Measurements from ENCODE around the gene APOE. TPM values are rescaled to one million over a fixed set of nuclear protein-coding genes. Genes with fewer than 3 reads are reported as not detected.

APOE gene
- total RNA-seq, 4 donors from 2014 or later = 199 to 635 (median 313) TPM

- no peaks in the 10 kb centered on the region for H3K27me3 ChIP-seq
- TF ChIP-seq CTCF (IDR thresholded peaks at IDR 0.05) = no peak
- TF ChIP-seq POLR2A (IDR thresholded peaks at IDR 0.05) = peak in 1 of 2 donors; percentile 44
- DNase-seq = peak; percentile 100
These were observed 15.1 kb upstream of the APOE start for GRCh38 chr19:44890366-44891015.

GRCh38 chr19:44891016-44891882, 14.3 kb upstream of the APOE start, which contains the start of gene TOMM40:
Gene TOMM40 (plus strand): TSS chr19:44891254. CDS start chr19:44891416, 162 bp downstream.
- H3K9me3 ChIP-seq = no peaks in the 10 kb centered on the region
- DNase-seq = no peak
- whole genome bisulfite sequencing, 2 donors = 1 to 2% methylated on average over 10 to 57 of the region's 81 CpGs
- H3K4me1 ChIP-seq = peaks cover 13 to 18% of the 10 kb centered on the region in 2 donors
- H3K27me3 ChIP-seq = no peaks in the 10 kb centered on the region
- peak in 1 of 2 donors; percentile 30 for TF ChIP-seq POLR2A (IDR thresholded peaks at IDR 0.05)
- TF ChIP-seq CTCF (IDR thresholded peaks at IDR 0.05) = peak in 1 of 6 experiments; percentile 8
- H3K36me3 ChIP-seq = peaks cover 36 to 42% of the 10 kb centered on the region in 2 donors
- peak within 1 kb of the TSS; percentile 50 to 79 (median 75) for H3K4me3 ChIP-seq (replicated peaks in 1 of 3)
- H3K27ac ChIP-seq = peak within 1 kb of the TSS; percentile 59 to 91 (median 85)
- intact Hi-C loops (cut with DNase I) = no loop called here

More at GRCh38 chr19:44890366-44891015, 15.1 kb upstream of the APOE start:
- no peaks in the 10 kb centered on the region for H3K9me3 ChIP-seq
- peaks cover 13 to 18% of the 10 kb centered on the region in 2 donors for H3K4me1 ChIP-seq
- intact Hi-C loops (cut with DNase I) = no loop called here
- H3K27ac ChIP-seq = peak overlapping the region; percentile 59 to 91 (median 85)
- WGBS, 2 donors = 0% methylated on average over 22 to 38 of the region's 40 CpGs
- H3K4me3 ChIP-seq (replicated peaks in 1 of 3) = peak overlapping the region in 1 of 3 donors; percentile 20
- peaks cover 29 to 39% of the 10 kb centered on the region in 2 donors for H3K36me3 ChIP-seq

DNA sequence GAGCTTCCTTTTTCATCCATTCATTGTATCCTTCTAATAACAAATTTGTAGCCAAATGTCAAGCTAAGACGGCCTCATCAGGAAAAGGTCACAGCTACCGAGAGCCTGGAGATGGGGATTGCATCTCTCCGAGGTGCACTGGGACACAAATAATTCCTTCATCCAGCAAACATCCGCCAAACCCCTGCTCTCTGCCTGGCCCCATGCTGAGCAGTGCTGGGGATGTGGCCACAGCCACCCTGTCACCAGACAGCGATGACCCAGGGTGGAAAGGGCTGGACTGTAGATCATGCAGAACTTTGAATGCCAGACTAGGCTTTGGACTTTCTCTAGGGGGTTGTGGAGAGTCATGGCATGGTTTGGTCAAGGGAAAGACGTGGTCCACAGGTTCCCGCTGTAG, 12.7 kb upstream of the APOE start:
- no peak for TF ChIP-seq POLR2A (IDR thresholded peaks at IDR 0.05)
- TF ChIP-seq CTCF (IDR thresholded peaks at IDR 0.05) = no peak
- Histone ChIP-seq H3K27me3 (no peaks in the 10 kb centered on the region), H3K36me3 (peaks cover 34 to 35% of the 10 kb centered on the region in 2 donors), H3K4me3 (replicated peaks in 1 of 3) (no peak overlapping the region), H3K4me1 (peaks cover 13 to 18% of the 10 kb centered on the region in 2 donors), H3K9me3 (no peaks in the 10 kb centered on the region), H3K27ac (no peak overlapping the region)
- intact Hi-C loops (cut with DNase I) = no loop called here
- DNase-seq = no peak
- 91 to 93% methylated on average over 6 to 7 of the region's 7 CpGs for WGBS, 2 donors

- Histone ChIP-seq H3K36me3 (peaks cover 31 to 34% of the 10 kb centered on the region in 2 donors), H3K27me3 (no peaks in the 10 kb centered on the region), H3K4me3 (replicated peaks in 1 of 3) (no peak overlapping the region), H3K27ac (no peak overlapping the region), H3K4me1 (peaks cover 13 to 18% of the 10 kb centered on the region in 2 donors), H3K9me3 (no peaks in the 10 kb centered on the region)
- TF ChIP-seq CTCF (IDR thresholded peaks at IDR 0.05) = no peak
- TF ChIP-seq POLR2A (IDR thresholded peaks at IDR 0.05) = no peak
- WGBS, 2 donors = 91 to 93% methylated on average over 12 to 18 of the region's 18 CpGs
- no peak for DNase-seq
- intact Hi-C loops (cut with DNase I) = no loop called here
These were observed 12.1 kb upstream of the APOE start for GRCh38 chr19:44893332-44894051.

Measured in thyroid gland (tissue), 4 donors.